Effector memory CD8-positive, alpha-beta T cell (primary cell): ENCODE measurements around the gene ABL2.
"Not testable (repeated sequence)": the region's sequence is repeated elsewhere in the genome, so short reads cannot be mapped to it uniquely, and the experiment has no call there.

Source experiments
- ATAC-seq: fragments of 150-1000 bp; cut with Tn5 transposase; replicated peaks from 2 replicates; pipeline ENCODE4 v1.10.0; 2021; ENCODE audit warnings: mild to moderate bottlenecking, moderate library complexity
- DNase-seq, 3 experiments: peaks; one replicate each; pipeline ENCODE4 v3.0.0; 2021
- H3K27ac Mint-ChIP-seq, 2 donors: one replicate each; pipeline ENCODE4 v1.8.0; 2022; ENCODE audit warnings: mild to moderate bottlenecking in 2 of 2, mixed read lengths in 2 of 2, moderate library complexity in 2 of 2
- H3K27me3 Mint-ChIP-seq, 2 donors: one replicate each; pipeline ENCODE4 v1.8.0; 2022; ENCODE audit warnings: mixed read lengths in 2 of 2
- H3K36me3 Mint-ChIP-seq: one replicate; pipeline ENCODE4 v1.8.0; 2022; ENCODE audit warnings: mild to moderate bottlenecking, moderate library complexity, mixed read lengths; ENCODE audit not compliant: insufficient read depth
- H3K4me1 Mint-ChIP-seq, 2 donors: one replicate each; pipeline ENCODE4 v1.8.0; 2022; ENCODE audit warnings: low read depth in 2 of 2, mixed read lengths in 2 of 2
- H3K4me3 Mint-ChIP-seq, 2 donors: one replicate each; pipeline ENCODE4 v1.8.0; 2022; ENCODE audit warnings: mild to moderate bottlenecking in 2 of 2, mixed read lengths in 2 of 2, moderate library complexity in 2 of 2
- H3K9me3 Mint-ChIP-seq, 2 donors: one replicate each; pipeline ENCODE4 v1.8.0; 2022; ENCODE audit warnings: mixed read lengths in 2 of 2

Gene ABL2

DNA sequence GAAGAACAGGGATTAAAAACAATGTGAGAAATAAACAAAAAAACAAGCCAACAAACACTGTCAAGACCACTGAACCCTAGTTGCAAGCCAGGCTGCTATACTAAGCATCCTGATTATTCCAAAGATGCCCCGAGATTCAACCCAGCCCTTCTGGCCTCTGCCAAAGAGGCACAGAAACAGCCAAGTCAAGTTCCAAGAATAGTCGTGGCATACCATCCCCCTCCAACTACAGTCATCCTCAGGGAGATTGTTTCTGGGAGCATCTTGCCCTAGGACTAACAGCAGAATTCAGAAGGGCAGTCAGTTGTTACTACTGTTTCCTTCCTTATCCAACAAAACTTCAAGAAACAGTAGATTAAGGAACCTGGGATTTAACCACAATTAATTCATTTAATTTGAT, 52.3 kb downstream of the ABL2 start:
- H3K27ac Mint-ChIP-seq, result no peak overlapping the region

DNA sequence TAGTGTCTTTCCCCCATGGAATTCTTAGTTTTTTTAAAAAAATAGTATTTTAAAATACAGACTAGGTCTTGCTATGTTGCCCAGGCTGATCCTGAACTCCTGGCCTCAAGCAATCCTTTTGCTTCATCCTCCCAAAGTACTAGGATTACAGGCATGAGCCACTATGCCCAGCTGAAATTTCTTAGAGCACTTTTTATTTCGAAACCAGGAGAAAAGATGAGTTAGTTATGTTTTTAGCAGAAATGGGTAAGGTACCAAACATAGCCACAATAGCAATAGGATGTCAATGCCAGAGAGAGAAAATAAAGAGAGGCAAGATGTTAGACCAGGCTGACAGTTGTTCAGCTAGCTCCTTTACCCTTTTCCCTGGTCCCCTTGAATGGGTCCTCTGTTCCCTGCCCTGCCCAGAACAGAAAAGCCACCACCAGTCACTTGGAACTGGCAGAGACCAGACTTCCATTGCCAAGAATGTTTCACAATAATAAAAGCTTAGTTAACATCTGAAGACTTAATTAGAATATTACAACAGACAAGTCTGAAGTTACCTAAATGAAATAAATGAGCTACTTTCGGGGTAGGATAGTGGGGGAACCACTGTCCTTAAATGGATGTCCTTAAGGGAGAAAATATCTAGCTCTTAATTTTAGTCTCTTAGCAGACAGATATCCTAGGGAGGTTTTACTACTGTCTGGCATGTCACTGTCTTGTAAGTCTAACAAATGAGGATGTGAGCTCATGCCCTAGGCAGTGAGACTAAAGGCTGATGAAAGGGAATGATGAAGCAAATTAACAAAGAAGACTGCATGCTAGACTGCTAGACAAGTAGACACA, 54.3 kb downstream of the ABL2 start:
- no peak for DNase-seq
- no peak for ATAC-seq
- Mint-ChIP-seq H3K9me3 (no peaks in the 10 kb centered on the region), H3K27me3 (no peaks in the 10 kb centered on the region), H3K27ac (no peak overlapping the region), H3K4me3 (no peak overlapping the region), H3K36me3 (no peaks in the 10 kb centered on the region), H3K4me1 (peaks cover 0 to 2% of the 10 kb centered on the region in 2 donors)

More for the DNA sequence above, 52.3 kb downstream of the ABL2 start:
- Mint-ChIP-seq H3K27me3 (no peaks in the 10 kb centered on the region), H3K9me3 (no peaks in the 10 kb centered on the region), H3K4me1 (peaks cover 0 to 11% of the 10 kb centered on the region in 2 donors), H3K4me3 (no peak overlapping the region), H3K36me3 (no peaks in the 10 kb centered on the region)
- no peak for ATAC-seq
- no peak for DNase-seq

DNA sequence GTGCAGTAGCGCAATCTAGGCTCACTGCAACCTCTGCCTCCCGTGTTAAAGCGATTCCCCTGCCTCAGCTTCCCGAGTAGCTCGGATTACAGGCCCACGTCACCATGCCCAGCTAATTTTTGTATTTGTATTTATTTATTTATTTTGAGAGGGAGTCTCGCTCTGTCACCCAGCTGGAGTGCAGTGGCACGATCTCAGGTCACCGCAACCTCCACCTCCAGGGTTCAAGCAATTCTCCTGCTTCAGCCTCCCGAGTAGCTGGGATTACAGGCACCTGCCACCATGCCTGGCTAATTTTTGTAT, 59.1 kb downstream of the ABL2 start:
- not testable (repeated sequence) for H3K27ac Mint-ChIP-seq, ATAC-seq, H3K36me3 Mint-ChIP-seq, DNase-seq, H3K4me3 Mint-ChIP-seq, H3K27me3 Mint-ChIP-seq, H3K9me3 Mint-ChIP-seq
- H3K4me1 Mint-ChIP-seq, result peaks cover 2 to 17% of the 10 kb centered on the region in 2 donors

DNA sequence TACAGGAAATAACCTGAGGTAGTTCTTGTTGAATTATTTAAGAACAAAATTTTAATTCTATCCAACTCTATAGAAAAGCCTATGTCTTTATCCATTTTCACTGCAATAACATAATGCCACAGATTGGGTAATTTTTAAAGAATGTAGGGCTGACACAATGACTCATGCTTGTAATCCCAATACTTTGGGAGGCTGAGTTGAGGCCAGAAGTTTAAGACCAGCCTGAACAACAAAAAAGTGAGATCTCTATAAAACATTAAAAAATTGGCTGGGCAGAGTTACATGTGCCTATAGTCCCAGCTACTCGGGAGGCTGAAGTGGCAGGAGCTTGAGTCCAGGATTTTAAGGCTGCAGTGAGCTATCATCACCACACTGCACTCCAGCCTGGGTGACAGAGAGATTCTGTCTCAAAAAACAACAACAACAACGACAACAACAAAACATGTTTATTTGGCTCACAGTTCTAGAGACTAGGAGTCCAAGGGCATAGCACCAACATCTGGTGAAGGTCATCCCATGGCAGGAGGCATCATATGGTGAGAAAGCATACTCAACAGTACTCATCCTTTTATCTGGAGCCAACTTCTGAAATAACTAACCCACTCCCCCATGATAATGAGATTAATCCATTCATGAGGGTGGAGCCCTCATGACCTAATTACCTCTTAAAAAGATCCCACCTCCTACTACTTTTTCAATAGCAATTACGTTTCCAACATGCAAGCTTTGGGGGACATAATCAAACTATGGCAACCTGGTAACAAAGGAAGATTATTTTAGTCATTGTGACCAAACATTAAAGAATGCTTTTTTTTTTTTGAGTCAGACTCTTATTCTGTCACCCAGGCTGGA, 59.6 kb downstream of the ABL2 start:
- H3K27ac Mint-ChIP-seq, result no peak overlapping the region
- H3K27me3 Mint-ChIP-seq, result no peaks in the 10 kb centered on the region
- ATAC-seq (no peak), DNase-seq (no peak)
- no peaks in the 10 kb centered on the region for H3K9me3 Mint-ChIP-seq
- H3K4me3 Mint-ChIP-seq, result no peak overlapping the region
- no peaks in the 10 kb centered on the region for H3K36me3 Mint-ChIP-seq
- H3K4me1 Mint-ChIP-seq, result peaks cover 2 to 17% of the 10 kb centered on the region in 2 donors

DNA sequence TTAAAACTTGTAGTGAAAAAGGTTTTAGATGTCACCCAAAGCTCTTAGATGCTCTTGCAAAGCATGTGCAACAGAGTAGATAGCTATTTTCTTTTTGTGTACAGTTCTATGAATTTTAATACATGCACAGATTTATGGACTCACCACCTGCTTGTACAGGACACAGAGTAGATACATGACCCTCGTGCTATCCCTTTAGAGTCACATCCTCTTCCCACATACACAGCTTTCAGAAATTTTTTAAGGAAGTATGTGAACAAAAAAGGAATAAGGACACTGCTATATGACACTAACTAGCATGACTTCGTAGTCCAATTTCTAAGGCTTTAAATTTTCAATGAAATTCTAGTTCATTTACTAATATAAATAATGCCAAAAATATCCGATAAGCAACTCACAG, 60.9 kb downstream of the ABL2 start:
- no peaks in the 10 kb centered on the region for H3K9me3 Mint-ChIP-seq
- H3K4me3 Mint-ChIP-seq, result no peak overlapping the region
- DNase-seq, result no peak
- H3K36me3 Mint-ChIP-seq, result no peaks in the 10 kb centered on the region
- H3K27ac Mint-ChIP-seq, result peak overlapping the region in 1 of 2 donors; percentile 73
- peaks cover 2 to 20% of the 10 kb centered on the region in 2 donors for H3K4me1 Mint-ChIP-seq
- ATAC-seq, result no peak
- H3K27me3 Mint-ChIP-seq, result no peaks in the 10 kb centered on the region

DNA sequence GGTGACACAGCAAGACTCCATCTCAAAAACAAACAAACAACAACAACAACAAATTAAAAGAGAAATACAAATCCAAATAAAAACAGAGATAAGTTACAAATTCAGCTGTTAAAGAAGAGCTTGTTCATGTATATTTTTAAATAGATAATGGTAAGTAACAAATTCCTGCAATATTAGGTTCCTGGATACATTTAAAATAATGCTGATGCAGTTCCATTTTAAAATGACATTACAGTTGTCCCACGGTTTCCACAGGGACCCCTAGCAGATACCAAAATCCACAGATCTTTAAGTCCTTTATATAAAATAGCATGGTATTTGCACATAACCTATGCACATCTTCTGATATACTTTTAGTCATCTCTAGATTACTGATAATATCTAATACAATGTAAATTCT, 61.5 kb downstream of the ABL2 start:
- Mint-ChIP-seq H3K4me1 (peaks cover 2 to 20% of the 10 kb centered on the region in 2 donors), H3K9me3 (no peaks in the 10 kb centered on the region), H3K36me3 (no peaks in the 10 kb centered on the region), H3K27ac (no peak overlapping the region), H3K4me3 (no peak overlapping the region), H3K27me3 (no peaks in the 10 kb centered on the region)
- DNase-seq (no peak), ATAC-seq (no peak)

DNA sequence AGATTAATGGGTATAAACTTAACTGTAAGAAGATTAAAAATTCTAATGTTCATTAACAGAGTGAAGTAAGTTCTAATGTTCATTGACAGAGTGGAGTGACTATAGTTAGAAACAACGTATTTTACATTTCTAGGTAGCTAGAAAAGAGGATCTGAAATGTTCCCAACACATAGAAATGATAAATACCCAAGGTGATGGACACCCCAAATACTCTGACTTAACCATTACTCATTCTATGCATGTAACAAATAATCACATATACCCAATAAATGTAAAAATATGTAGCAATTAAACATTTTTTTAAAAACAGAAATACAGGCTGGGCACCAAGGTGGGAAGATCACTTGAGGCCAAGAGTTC, 62.1 kb downstream of the ABL2 start:
- Mint-ChIP-seq H3K27ac (no peak overlapping the region), H3K9me3 (no peaks in the 10 kb centered on the region), H3K36me3 (no peaks in the 10 kb centered on the region), H3K4me3 (no peak overlapping the region), H3K27me3 (no peaks in the 10 kb centered on the region), H3K4me1 (peaks cover 2 to 20% of the 10 kb centered on the region in 2 donors)
- DNase-seq (no peak), ATAC-seq (no peak)

DNA sequence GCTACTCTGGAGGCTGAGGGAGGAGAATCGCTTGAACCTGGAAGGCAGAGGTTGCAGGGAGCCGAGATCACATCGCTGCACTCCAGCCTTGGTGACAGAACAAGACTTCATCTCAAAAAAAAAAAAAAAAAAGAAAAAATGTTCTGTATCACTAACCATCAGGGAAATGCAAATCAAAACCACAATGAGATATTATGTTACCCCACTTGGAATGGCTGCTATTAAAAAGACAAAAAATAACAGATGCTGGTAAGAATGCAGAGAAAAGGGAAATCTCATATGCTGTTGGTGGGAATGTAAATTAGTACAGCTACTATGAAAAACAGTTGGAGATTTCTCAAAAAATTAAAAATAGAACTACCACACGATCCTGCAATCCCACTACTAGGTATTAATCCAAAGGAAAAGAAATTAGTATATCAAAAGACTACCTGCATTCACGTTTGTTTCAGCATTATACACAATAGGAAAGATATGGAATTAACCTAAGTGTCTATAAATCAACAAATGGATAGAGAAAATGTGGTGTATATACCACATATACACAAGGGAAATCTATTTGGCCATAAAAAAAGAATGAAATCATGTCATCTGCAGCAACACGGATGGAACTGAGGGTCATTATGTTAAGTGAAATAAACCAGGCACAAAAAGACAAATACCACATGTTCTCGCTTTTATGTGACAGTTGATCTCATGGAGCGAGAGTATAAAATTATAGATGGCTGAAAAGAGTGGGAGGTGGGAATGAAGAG, 62.6 kb downstream of the ABL2 start:
- H3K9me3 Mint-ChIP-seq, result no peaks in the 10 kb centered on the region
- no peaks in the 10 kb centered on the region for H3K36me3 Mint-ChIP-seq
- ATAC-seq (no peak), DNase-seq (no peak)
- H3K4me3 Mint-ChIP-seq, result no peak overlapping the region
- H3K27ac Mint-ChIP-seq, result no peak overlapping the region
- peaks cover 5 to 20% of the 10 kb centered on the region in 2 donors for H3K4me1 Mint-ChIP-seq
- no peaks in the 10 kb centered on the region for H3K27me3 Mint-ChIP-seq

DNA sequence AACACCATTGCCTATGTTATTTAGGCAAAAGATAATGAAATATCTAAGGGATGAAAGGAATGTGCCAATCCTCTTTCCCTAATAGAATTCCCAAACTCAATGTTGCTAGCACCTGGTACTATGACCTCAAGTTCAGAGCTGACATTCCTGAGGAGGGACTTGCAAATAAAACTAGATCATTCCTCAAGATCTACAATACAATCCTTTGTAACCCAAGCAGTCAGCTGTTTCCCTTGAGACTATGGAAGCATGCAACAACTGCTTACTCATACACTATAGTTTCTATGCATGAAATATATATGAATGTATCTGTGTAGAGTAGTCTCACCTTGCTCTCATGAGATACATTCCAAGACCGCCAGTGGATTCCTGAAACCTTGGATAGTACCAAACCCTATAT, 65.0 kb downstream of the ABL2 start:
- Mint-ChIP-seq H3K9me3 (no peaks in the 10 kb centered on the region), H3K27me3 (no peaks in the 10 kb centered on the region), H3K4me3 (no peak overlapping the region), H3K4me1 (peaks cover 6 to 17% of the 10 kb centered on the region in 2 donors), H3K36me3 (no peaks in the 10 kb centered on the region), H3K27ac (no peak overlapping the region)
- DNase-seq, result no peak
- no peak for ATAC-seq

DNA sequence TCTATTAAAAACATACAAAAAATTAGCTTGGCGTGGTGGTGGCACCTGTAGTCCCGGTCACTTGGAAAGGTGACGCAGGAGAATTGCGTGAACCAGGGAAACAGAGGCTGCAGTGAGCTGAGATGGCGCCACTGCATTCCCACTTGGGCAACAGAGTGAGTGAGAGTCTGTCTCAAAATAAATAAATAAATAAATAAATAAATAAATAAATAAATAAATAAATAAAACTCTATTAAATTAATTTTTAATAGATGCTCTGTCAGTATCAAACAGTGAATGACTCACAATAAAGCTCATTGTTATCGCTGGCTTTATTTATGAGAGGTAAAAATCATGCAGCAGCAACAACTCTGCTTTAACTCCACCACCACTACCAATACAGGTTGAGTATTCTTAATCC, 72.8 kb downstream of the ABL2 start:
- Mint-ChIP-seq H3K36me3 (no peaks in the 10 kb centered on the region), H3K9me3 (no peaks in the 10 kb centered on the region), H3K27ac (no peak overlapping the region), H3K27me3 (no peaks in the 10 kb centered on the region), H3K4me1 (peaks cover 6 to 8% of the 10 kb centered on the region in 2 donors), H3K4me3 (no peak overlapping the region)
- ATAC-seq (no peak), DNase-seq (no peak)

DNA sequence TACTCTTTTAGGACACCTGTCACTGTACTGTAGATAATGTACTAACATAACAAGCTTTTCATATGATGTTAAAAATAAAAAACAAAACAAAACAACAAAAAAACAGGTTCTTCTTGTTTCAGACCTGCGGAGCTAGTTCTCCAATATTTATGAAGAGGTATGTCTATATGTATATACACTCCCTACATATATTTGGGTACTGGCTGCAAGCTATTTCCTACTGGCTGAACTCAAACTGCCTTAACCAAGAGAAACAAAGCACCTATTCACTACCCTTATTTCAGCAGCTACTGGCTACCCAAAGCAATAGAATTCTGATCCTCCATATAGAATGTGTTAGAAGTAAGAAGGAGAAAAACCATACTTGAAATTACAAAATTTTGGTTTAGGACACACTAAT, 73.5 kb downstream of the ABL2 start:
- Mint-ChIP-seq H3K4me3 (no peak overlapping the region), H3K9me3 (no peaks in the 10 kb centered on the region), H3K36me3 (no peaks in the 10 kb centered on the region), H3K27me3 (no peaks in the 10 kb centered on the region), H3K4me1 (peaks cover 8 to 9% of the 10 kb centered on the region in 2 donors), H3K27ac (no peak overlapping the region)
- no peak for DNase-seq
- no peak for ATAC-seq

DNA sequence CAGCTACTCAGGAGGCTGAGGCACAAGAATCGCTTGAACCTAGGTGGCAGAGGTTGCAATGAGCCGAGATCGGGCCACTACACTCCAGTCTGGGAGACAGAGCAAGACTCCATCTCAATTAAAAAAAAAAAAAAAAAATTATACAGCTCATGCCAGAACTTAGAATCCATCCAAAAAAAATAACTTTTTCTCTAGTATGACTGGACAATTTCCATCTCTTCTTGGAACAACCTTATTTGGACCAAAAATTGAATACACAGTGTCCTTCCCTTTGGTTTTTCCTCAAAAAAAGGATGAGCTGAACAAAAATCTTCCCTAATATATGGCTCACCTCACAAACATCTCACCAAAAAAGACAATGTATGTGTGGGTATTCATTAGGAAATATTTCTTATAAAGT, 73.9 kb downstream of the ABL2 start:
- DNase-seq (no peak), ATAC-seq (no peak)
- H3K9me3 Mint-ChIP-seq, result no peaks in the 10 kb centered on the region
- peaks cover 8 to 11% of the 10 kb centered on the region in 2 donors for H3K4me1 Mint-ChIP-seq
- H3K36me3 Mint-ChIP-seq, result no peaks in the 10 kb centered on the region
- H3K4me3 Mint-ChIP-seq, result no peak overlapping the region
- no peaks in the 10 kb centered on the region for H3K27me3 Mint-ChIP-seq
- no peak overlapping the region for H3K27ac Mint-ChIP-seq

DNA sequence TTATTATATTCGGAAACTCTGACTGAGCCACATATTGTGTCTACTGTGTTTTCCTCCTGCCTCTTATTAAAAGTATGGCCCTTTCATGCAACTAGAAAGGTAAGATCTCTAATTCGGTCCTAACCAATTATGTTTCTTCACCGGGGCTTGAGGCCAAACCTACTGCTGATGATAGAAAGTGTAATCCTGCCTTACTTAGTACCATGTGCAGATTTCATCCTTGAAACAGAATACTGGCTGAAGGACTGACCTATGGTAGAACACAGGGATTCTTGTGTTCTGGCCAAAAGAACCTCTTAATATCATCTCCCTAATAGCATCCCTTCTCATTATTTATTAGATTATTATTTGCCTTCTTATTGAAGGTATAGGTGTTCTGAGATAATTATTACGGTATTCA, 75.0 kb downstream of the ABL2 start:
- Mint-ChIP-seq H3K9me3 (no peaks in the 10 kb centered on the region), H3K4me3 (no peak overlapping the region), H3K27me3 (no peaks in the 10 kb centered on the region)

More for the DNA sequence above, 75.0 kb downstream of the ABL2 start:
- ATAC-seq (no peak), DNase-seq (no peak)
- H3K36me3 Mint-ChIP-seq, result no peaks in the 10 kb centered on the region
- H3K4me1 Mint-ChIP-seq, result peaks cover 8 to 11% of the 10 kb centered on the region in 2 donors
- no peak overlapping the region for H3K27ac Mint-ChIP-seq
